PC-9 (cell line): ENCODE data around the gene PLXNC1.

ENCODE experiments used
- CTCF ChIP-seq: fragments of 200-600 bp; sonication (generic); conservative IDR thresholded peaks from 2 replicates; pipeline ENCODE4 v1.6.1; 2017; ENCODE audit warnings: mixed run types, antibody characterized with exemption, mild to moderate bottlenecking, moderate library complexity
- EZH2 ChIP-seq: fragments of 200-600 bp; sonication (generic); IDR thresholded peaks from 2 replicates; pipeline ENCODE4 v1.8.0; 2017; ENCODE audit warnings: antibody characterized with exemption, low read depth

- TF ChIP-seq CTCF: no peak
- no peak for TF ChIP-seq EZH2
Measured at GRCh38 chr12:94225506-94225905, 77.1 kb downstream of the PLXNC1 start.
